ENCODE data around the gene KDM6A.

DNA sequence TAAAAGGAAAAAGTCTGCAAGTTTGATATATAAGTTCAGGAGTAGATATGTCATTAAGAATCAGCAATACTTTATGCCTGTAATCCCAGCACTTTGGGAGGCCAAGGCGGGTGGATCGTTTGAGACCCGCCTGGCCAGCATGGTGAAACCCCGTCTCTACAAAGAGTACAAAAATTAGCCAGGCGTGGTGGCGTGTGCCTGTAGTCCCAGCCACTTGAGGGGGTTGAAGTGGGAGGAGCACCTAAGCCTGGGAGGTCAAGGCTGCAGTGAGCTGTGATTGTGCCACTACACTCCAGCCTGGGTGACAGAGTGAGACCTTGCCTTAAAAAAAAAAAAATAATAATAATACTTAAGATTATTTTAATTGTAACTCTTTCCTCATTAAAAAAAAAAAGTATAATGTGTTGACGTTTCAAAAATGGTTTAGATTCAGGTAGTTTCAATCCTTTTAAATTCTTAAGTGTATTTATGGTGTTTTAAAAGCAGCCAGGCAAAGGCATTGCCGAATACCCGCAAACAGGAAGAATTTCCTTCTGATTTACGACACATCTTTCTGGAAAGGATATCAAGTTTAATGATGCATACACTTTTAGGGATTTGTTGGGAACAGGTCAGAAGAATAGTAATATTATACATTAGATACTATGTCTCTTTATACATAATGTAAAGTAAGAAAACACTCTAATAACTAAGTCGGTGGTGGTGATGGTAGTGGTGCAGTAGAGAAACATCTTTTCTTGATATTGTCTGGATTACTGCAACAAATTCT is 80.9 kb downstream of the KDM6A start:
- TF ChIP-seq CTCF (IDR thresholded peaks at IDR 0.05) (no peak), POLR2A (IDR thresholded peaks at IDR 0.05) (no peak)

All from right lobe of liver (tissue), 4 donors.